GM21576 (cell line): ENCODE measurements around the gene FSTL4.

Experiments used
- ATAC-seq: cut with Tn5 transposase; IDR thresholded peaks from one replicate; pipeline ENCODE4 v1.9.1; 2021; ENCODE audit warnings: mild to moderate bottlenecking, moderate library complexity; ENCODE audit not compliant: unreplicated experiment

The FSTL4 gene

DNA sequence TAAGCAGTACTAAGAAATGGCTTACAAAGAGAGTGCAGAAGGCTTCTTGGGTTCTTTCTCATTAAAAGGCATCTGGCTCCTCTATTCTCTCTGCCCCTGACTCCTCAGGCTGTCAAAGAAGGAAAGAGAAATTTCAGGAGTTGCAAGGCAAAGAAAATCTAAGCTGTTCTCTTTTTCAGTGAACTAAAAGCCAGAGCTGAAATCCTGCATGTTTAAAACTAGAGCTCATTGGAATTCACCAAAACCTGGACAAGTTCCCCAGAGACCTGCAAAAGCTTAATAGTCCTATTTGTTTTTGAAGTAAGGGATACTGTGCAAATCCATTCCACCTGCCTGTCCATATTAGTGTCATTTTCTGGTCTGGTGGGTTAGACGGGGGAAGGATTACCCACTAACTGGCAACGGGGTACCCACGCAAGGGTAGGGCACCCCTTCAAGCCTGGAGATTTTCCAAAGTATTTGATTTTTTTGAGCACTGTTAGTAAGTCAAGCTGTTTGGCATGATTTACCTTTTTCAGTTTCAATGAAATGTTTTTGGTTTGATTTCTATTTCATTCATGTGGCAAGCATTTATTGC, 179.3 kb downstream of the FSTL4 start:
- no peak for ATAC-seq

DNA sequence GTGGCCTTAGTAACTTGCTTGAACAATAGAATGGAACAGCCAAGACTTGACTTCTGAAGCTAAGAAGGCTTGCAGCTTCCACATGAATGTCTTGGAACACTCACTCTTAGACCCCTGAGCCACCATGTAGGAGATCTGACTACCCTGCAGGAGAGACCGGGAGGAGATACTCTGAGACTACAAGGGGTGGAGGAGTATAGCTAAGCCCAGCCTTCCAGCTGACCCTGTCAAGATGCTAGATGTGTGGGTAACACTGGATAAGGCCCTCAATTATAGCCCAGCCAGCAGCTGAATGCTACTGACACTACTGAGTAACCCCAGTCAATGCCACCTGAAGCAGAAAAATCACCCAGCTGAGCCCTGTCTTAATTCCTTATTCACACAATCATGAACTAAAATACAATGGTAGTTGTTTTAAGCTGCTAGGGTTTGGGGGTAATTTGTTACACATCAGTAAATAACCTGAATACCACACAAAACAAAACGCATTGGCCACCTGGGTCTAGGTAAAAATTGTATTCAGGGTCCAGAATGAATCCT, 180.9 kb downstream of the FSTL4 start:
- no peak for ATAC-seq

DNA sequence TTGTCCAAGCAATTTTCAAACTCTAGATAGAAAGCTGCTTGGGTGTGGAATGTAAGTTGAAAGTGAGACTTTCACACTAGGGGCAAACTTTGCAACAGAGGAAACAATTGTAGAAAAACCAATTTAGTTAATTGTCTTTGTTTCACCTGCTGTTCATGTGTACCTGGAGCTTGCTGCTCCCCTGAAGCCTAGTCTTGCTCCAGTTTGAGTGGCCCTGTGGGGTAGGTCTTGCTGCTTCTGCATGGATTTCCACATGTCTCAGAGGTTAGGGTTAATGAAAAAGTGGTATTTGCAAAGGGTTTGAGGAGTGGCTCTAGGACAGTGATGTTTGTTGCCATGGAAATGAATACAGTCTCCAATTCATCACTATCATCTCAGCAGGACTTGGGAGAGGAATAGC, 182.2 kb downstream of the FSTL4 start:
- ATAC-seq = no peak

DNA sequence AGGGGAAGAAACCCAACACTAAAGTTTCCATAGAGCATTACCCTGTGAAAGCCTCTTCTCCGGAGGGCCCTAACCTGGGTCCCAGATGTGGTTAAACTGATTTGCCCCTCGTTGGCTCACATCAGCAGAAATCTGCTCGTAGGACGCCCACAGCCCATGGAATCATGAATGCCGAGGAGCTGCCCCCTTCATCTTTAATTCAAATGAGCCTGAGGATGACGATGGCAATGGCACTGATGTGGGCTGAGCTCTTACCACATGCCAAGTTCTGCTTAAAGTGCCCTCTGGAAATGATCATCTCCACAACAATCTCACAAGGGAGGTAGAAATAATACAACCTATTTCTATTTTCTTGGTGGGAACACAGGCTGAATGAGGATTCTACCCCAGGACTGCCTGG, 183.3 kb downstream of the FSTL4 start:
- ATAC-seq = no peak

DNA sequence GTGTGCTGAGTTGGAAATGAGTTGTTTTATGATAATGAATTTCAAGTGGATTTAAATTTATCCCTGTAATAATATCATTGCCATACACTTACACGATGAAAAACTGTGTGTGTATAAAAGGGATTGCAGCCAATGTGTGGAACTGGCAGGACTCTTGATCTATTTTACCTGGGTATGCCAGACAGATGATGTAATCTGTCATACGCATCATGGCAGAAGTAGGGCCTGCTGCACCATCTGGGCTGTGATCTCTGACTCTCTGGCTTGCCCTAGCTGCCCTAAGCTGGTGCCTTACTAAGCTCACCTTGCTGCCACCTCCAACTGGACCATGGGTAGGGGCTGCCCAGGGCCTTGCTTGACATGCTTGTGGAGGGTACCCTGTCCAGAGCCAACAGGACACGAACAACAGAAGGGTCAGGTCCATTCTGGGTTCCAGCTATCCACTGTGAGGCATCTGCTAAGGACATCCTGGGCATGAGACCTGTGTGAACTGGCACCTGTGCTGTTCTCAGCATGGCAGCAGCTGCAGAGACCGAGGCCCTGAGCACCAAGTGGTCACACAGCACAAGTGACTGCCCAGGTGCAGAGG, 184.2 kb downstream of the FSTL4 start:
- no peak for ATAC-seq

DNA sequence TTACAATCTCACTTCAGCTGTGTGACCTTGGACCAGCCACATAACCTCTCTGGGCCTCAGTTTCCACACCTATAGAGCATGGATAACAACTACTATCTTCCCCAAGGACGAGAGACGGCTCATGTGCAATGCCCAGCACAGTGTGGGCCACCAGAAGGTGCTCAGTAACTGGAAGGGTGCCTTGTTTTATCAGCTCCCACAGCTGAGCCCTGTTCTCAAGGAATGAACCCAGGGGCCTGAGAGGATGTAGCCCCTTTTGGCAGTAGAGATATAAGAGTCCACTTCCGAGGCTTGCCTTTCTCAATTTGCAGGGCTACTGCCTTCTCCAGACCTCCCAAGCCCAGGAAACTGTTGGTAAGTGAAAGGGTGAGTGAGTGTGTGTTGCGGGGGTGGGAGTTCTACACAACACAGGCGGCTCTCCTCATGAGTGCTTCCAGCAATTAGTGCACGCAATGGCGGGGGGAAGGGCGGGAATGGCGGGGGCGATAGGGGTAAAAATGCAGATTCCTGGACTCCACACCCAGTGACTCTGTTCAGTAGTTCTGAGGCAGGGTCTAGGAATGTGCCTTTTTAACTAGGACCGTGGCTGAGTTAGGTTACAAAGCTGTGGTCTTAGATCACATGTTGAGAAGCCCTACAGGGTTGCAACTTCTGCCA, 185.1 kb downstream of the FSTL4 start:
- no peak for ATAC-seq

DNA sequence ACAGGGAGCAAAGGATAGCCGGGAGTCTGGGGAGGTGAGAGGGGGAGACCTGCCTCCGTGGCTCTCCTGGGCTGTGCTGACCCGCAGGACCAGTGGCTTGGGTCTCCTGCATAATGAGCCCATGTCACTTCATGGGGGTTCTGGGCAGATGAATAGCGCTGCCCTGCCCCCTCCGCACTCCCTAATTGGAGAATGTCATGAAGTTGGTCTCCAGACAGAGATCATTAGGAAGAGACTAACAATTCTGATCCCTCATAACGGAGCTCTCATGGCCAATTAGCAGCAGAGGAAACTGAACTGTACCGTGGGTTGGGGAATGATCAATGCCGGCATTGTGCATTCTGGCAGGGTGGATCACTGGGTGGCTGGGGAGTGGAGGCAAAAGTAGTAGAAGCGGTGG, 186.1 kb downstream of the FSTL4 start:
- no peak for ATAC-seq

DNA sequence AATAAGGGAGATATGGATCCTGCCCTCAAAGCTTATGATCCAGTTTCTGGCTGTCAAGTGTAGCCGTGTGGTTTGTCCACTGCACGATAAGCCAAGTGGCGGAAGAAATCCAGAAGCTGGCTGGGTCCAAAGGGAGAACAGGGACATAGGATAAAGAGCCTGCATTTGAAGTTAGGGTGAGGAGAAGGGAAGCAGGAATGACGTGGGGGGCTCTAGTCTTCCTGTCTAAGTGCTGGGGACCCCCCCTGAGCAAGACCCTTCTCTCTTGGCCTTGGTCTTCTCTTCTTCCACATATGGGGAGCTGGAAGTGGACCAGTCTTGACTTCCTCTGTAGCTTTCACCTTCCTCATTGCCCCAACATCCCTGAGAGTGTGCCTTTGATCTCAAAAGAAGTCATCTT, 186.6 kb downstream of the FSTL4 start:
- no peak for ATAC-seq

DNA sequence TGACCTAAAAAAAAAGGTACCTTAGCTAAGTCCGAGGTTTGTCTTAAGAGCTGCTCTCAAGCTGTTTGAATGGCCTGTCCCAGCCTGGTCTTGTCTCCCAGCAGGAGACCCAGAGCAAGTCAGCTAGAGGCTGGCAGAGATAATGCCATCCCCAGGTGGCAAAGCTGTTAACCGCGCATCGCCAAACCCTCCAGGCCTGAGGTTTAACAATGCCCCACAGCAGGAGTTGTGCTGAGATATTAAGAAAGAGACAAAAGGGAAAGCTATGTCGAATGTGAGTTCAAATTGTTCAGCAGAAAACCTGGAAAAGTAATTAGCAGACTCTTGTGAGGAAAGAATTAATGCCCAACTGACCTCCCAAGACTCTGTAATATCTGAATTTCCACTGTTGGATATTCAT, 187.1 kb downstream of the FSTL4 start:
- no peak for ATAC-seq

DNA sequence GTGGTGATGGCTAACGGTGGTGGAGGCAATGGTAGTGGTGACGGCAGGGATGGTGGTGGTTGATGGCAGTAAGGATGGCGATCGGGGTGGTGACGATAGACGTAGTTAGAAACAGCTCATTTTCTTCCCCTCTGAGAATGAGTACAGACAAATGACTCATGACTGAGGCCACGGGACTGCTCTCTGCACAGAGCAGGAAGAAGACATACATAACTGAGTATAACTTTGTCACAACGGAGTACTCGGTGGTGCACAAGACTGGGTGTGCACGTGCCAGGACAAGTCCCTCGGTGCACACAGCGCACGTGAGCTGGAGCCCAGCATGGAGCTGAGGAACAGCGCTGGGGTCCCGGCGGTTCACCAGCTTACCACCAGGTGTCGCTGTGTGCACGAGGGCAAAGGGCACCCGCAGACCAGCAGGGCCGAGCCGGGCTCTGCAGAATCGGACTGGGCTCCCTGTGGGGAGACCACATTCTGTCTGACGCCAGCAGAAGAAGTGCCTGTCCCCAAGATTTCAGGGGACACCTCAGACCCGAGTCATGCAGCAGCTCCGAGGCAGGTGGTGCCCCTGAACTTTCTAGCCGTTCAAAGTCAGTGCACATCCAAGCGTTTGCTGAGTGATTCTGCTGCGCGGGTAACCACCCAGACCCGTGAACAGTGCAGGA, 188.6 kb downstream of the FSTL4 start:
- peak; percentile 58 for ATAC-seq

DNA sequence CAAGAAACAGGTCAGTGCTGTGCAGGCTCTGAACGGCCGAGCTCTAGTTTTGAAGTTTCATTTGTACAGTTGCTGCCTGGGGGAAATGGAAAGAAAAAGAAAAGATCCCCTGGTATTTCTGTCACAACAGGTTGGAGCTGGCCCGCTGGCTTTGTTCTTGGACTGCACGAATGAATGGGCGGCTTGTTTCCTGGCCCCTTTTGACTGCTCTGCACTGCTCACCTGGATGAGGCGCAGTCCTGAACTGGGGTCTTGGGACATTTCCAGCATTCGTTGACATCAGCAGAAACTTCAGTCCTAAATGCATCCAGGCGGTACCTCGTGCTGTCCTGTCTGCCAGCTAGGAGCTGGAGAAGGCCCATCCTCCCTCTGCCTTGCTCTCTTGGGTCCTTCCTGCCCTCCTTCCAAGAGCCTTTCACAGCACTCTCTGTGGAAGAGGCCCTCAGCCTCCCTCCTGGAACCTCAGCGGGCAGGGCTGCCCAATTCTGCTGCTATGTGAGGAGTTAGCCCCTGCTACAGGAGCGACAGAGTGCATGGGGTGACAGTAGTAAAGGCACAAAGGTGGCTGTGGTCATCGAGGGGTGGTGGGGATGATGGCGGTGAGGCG, 189.2 kb downstream of the FSTL4 start:
- no peak for ATAC-seq

DNA sequence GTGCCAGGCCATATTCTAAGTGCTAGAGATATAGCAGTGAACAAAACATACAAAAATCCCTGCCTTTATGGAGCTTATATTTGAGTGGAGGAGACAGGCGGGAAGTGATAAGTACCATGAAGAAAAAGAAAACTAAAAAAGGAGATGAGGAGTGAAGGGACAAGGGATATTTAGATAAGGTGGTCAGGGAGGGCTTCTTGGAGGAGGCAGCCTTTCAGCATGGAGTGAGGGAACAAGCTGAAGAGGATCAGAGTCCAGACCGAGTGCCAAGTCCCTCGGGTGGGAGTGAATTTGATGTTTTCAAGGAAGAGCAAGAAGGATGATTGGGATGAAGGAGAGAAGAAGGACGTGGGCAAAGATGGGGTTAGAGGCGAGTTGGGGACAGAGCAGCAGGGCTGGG, 190.5 kb downstream of the FSTL4 start:
- no peak for ATAC-seq

DNA sequence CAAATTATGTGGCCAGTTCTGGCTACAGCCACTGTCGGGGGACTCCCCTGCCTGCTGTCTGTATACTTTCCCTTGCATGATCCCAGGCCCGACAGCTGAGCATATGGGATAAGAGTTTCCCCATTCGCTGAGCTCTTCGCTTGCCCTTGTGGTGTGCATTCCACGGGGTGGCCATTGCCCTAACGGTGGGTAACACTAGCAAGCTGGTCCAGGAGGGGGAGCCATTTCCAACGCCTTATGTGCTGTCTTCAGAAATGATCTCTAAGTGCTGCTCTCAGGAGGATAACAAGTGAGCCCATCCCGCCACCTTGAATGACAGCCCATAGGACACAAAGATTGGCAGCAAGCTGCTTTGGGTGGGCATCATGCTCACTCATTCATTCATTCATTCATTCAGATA, 190.9 kb downstream of the FSTL4 start:
- ATAC-seq = no peak

DNA sequence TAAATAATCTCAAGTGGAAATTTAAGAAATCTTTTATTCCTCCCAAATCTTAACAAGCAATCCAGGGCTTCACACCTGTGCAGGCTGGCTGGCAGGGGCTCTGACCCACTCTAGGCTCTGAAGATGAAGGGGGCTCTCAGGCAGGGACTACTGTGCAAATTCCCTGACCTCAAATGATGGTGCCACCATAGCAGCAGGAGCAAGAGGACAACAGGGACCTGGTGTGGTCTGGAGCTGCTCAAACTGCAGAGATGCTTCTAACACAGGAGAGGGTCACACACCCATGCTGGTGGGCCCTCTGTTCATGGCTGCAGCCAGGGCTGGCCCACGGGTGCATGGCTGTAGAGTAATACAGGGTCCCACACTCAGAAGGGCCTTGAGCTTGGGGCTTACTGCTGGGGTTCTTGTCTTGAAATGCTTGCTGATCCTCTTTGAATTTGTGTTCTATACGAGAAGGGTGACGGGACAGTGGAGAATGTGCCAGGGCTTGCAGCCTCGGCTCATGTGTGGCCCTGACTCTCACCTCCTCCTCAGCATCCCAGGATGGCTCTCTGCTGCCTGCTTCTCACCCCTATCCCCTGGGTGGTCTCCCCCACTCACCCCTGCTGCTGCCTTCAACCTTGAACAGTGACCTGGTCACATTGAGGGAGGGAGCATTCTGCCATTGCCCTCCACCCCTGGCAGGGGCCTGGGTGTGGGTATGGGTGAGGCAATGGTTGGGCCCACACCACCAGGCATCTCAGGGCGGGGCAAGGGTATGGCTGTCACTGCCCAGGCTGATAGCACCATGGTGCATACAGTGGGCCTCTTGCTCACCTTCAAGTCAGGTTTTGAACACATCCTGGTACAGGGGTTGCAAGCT, 191.7 kb downstream of the FSTL4 start:
- no peak for ATAC-seq

DNA sequence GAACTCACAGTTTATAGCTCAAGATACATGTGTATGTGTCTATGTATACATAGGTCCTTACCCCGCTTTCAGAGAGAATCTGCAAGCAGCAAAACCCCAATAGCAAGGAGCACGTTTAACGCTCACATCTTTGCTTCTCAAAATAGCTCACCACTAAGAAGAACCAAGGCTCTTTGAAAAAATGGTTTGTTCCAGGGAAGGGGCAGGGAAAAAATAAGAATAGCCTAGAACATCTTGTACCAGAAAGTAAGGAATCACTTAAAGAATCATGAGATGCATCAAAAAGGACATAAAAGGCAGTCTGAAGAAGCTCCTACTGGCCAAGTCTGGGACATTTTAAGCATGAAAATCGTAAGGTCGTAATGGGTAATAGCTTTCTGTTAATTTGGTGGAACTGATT, 196.4 kb downstream of the FSTL4 start:
- no peak for ATAC-seq

DNA sequence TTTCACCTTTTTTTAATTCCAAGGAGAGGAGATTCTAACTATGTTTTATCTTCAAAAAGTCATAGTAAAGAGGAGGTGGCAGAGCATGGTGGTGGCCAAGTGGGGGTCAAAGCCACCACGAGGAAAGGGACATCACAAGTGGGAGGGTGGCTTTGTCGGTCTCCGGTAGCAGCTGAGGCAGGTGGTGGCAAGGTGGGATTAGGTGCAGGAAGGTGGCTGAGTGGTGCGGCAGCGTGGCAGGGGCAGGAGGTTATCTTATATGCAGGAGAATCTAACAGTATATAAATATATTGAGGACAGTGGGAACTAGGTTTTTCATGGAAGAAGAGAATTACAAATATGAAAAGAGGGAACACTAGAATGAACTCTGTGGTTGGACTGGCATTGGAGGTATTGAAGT, 196.8 kb downstream of the FSTL4 start:
- ATAC-seq = no peak

DNA sequence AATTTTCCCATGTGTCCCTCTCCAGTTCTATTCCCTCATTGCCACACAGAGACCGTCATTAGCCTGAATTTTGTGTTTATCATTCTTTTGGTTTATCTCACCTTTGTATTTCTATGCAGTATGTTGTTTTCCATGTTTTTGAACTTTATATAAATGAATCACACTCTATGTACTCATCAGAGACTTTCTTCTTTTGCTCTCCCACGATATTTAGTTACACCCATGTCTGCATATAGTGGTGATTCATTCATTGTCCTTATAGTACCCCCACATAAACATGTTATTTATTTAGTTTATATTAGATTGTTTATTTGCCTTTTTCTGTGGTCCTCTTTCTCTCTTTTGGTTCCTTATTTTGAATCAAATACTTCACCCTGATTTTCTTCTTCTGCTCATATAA, 199.7 kb downstream of the FSTL4 start:
- ATAC-seq = no peak

DNA sequence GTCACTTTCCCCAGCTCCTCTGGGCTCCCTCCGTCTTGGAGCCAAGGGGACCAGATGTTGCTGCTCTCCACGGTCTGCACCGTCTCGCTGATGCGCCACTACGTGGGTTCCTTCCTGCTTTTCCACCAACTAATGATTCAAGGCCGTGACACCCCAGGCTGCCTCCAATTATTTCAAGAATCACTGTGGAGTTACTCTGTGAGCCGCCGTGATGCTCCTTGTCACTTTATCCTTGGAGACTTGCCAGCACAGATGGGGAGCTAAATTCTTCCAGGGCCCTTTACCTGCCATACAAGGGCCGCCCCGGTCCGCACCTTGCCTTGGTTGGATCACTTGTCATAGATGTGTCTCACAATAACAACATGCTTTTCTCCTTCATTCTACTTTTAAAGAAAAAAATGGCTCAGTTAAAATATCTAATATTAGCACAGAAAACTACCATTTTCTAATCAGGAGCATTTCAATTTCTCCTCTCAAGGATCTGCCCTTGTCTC, 202.0 kb downstream of the FSTL4 start:
- no peak for ATAC-seq

DNA sequence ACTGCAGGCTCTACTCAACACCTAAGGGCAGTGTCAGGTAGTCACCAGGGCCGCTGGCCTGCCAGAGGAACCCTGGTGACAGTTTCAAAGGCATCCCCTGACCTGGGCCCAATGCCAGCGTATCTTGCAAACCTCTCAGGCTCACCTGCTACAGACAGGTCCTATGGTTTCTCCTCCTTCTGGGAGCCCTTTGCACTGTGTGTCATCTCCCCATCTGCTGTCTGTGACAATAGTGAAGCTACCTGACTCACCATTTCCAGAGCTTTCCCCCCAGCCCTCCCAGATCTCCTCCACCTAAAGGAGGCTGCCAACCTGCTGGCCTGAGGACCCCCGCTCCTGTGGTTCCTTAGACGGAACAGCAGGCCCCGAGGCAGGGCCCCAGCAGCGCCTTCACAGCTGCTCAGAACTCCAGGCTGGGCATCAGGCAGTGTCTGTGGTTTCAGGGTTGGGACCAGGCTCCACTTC, 203.1 kb downstream of the FSTL4 start:
- ATAC-seq = no peak

DNA sequence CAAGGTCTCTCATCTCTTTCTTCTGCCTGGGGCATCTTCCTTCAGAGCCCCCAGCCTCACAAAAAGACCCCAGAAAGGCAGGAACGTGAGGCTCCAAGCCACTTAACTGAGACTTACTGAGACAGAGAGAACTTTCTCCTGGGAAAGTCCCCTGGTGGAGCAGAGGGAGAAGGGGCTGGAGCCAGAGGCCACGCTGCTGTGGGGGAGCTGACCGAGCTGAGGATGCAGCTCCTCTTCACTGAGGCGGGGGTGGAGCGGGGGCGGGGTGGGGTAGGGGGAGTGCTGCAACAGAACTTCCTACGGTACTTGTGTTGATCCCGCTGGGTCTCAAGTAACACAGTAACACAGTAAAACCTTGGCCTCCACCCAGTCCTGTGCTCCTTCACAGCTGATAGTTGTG, 204.0 kb downstream of the FSTL4 start:
- no peak for ATAC-seq
